Osteoblast (primary cell): ENCODE data around the gene POU2F1. TPM values are rescaled to one million over a fixed set of nuclear protein-coding genes. Genes with fewer than 3 reads are reported as not detected.
A peak's percentile ranks its signal among the peaks of the same experiment; 100 is the strongest.

Source experiments
- DNase-seq: peaks from one replicate; pipeline ENCODE4 v3.0.0; 2011; ENCODE audit warnings: low spot score, mixed read lengths; ENCODE audit not compliant: insufficient read length; ENCODE audit errors: missing footprints
- H2AFZ ChIP-seq: 2 replicates; pipeline ENCODE4 v1.6.0; 2011; ENCODE audit warnings: mild to moderate bottlenecking, low read length
- H3K27ac ChIP-seq: 2 replicates; pipeline ENCODE4 v1.5.1; 2011; ENCODE audit warnings: mild to moderate bottlenecking, low read depth, low read length, moderate library complexity
- H3K27me3 ChIP-seq: 2 replicates; pipeline ENCODE4 v1.6.0; 2012; ENCODE audit warnings: mild to moderate bottlenecking, control low read depth, inconsistent platforms, low read length, moderate library complexity; ENCODE audit not compliant: insufficient read depth
- H3K36me3 ChIP-seq: 2 replicates; pipeline ENCODE4 v1.5.1; 2011; ENCODE audit warnings: mild to moderate bottlenecking, low read length, control low read depth, moderate library complexity; ENCODE audit not compliant: insufficient read depth
- H3K4me1 ChIP-seq: 2 replicates; pipeline ENCODE4 v1.5.1; 2011; ENCODE audit warnings: mild to moderate bottlenecking, low read length, control low read depth, moderate library complexity; ENCODE audit not compliant: insufficient read depth
- H3K4me2 ChIP-seq: 2 replicates; pipeline ENCODE4 v1.6.0; 2011; ENCODE audit warnings: mild to moderate bottlenecking, low read length; ENCODE audit not compliant: insufficient read depth
- H3K4me3 ChIP-seq: fragments of 200-600 bp; sonication (generic); 3 replicates; pipeline ENCODE4 v1.5.1; 2012; ENCODE audit warnings: mild to moderate bottlenecking, low read length, inconsistent platforms; ENCODE audit not compliant: insufficient read depth
- H3K79me2 ChIP-seq: 2 replicates; pipeline ENCODE4 v1.6.0; 2012; ENCODE audit warnings: mild to moderate bottlenecking, low read length, control low read depth, inconsistent platforms; ENCODE audit not compliant: insufficient read depth
- H3K9me3 ChIP-seq: 2 replicates; pipeline ENCODE4 v1.5.1; 2011; ENCODE audit warnings: low read depth, low read length, control low read depth
- H4K20me1 ChIP-seq: 2 replicates; pipeline ENCODE4 v1.6.0; 2012; ENCODE audit warnings: mild to moderate bottlenecking, low read length, control low read depth; ENCODE audit not compliant: insufficient read depth
- total RNA-seq: library from RNA; depleted of rRNA; stranded (reverse); fragments of >200 nt; gene quantifications from 2 replicates; pipeline ENCODE4 v1.2.3, GENCODE V29; 2012
- TF ChIP-seq, protein P1 (sequence below): IDR thresholded peaks from 2 replicates; pipeline ENCODE4 v1.5.1; 2011; ENCODE audit warnings: mild to moderate bottlenecking, low read depth, low read length, moderate library complexity; ENCODE audit errors: extremely low read depth

Gene POU2F1
- total RNA-seq, 1 donor = 11.6 TPM

DNA sequence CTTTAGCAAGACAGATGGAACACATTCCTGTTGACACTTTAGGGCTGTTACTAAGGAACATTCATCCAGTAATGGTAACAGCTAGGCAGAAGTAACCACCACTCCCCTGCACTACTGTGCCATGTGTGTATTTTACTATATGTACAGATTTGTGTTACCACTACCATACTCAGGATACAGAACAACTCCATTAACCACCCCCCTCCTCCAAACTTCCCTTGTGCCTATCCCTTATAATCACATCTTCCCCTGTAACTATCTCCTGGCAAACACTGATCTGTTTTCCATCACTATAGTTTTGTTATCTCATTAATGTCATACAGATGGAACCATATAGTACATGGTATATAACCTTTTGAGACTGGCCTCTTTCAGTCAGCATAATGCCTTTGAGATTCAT, 3.9 kb upstream of the POU2F1 start:
- Histone ChIP-seq H3K4me2 (no peak overlapping the region), H3K4me3 (no peak overlapping the region), H2AFZ (no peak overlapping the region), H3K79me2 (peaks cover 2% of the 10 kb centered on the region), H3K4me1 (peaks cover 5% of the 10 kb centered on the region), H3K27me3 (no peaks in the 10 kb centered on the region), H3K27ac (no peak overlapping the region), H3K36me3 (no peaks in the 10 kb centered on the region), H3K9me3 (no peaks in the 10 kb centered on the region), H4K20me1 (no peaks in the 10 kb centered on the region)
- TF ChIP-seq, protein P1, sequence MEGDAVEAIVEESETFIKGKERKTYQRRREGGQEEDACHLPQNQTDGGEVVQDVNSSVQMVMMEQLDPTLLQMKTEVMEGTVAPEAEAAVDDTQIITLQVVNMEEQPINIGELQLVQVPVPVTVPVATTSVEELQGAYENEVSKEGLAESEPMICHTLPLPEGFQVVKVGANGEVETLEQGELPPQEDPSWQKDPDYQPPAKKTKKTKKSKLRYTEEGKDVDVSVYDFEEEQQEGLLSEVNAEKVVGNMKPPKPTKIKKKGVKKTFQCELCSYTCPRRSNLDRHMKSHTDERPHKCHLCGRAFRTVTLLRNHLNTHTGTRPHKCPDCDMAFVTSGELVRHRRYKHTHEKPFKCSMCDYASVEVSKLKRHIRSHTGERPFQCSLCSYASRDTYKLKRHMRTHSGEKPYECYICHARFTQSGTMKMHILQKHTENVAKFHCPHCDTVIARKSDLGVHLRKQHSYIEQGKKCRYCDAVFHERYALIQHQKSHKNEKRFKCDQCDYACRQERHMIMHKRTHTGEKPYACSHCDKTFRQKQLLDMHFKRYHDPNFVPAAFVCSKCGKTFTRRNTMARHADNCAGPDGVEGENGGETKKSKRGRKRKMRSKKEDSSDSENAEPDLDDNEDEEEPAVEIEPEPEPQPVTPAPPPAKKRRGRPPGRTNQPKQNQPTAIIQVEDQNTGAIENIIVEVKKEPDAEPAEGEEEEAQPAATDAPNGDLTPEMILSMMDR = no peak
- DNase-seq = no peak

GRCh38 chr1:167219194-167219593, 1.5 kb upstream of the POU2F1 start:
- no peaks in the 10 kb centered on the region for H4K20me1 ChIP-seq
- H3K4me3 ChIP-seq = peak overlapping the region; percentile 88
- no peaks in the 10 kb centered on the region for H3K9me3 ChIP-seq
- H3K4me2 ChIP-seq = peak overlapping the region; percentile 99
- H3K27ac ChIP-seq = no peak overlapping the region
- TF ChIP-seq, protein P1 = no peak
- peaks cover 24% of the 10 kb centered on the region for H3K79me2 ChIP-seq
- H2AFZ ChIP-seq = no peak overlapping the region
- H3K4me1 ChIP-seq = peaks cover 13% of the 10 kb centered on the region
- H3K27me3 ChIP-seq = no peaks in the 10 kb centered on the region
- DNase-seq = no peak
- no peaks in the 10 kb centered on the region for H3K36me3 ChIP-seq

- TF ChIP-seq, protein P1 = no peak
- peak; percentile 66 for DNase-seq
Measured at GRCh38 chr1:167219646-167220536, 795 bp upstream of the POU2F1 start.

DNA sequence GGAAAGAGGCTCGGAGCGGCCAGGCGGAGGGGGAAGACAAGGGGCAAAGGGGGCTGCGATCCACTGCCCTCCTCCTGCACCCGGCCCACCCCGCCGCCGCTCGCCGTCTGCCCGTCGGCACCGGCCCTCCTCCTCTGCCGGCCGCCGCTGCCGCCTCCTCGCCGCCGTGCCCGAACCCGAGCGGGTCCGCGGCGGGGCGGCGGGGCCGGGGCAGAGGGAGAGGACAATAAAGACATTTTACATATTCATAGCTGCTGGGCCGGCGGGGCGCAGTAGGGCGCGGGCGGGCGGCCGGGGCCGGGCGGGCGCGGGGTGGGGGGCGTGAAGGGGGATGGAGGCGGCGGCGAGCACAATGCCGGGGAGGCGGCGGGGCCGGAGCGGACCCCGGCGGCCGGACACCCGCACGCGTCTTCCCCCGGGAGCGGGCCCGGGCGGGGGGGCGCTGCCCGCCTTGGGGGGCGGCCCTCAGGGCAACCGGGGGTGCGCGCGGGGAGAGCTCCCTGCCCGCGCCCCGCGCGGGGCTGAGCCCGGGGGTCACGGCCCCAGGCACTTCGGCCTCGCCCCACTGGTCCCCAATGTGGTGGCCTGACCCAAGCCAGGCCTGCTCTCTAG, 546 bp downstream of the POU2F1 start:
- Histone ChIP-seq H4K20me1 (no peaks in the 10 kb centered on the region), H3K36me3 (no peaks in the 10 kb centered on the region), H3K79me2 (peaks cover 43% of the 10 kb centered on the region), H3K27ac (peak overlapping the region; percentile 54), H3K4me2 (peak overlapping the region; percentile 94), H3K27me3 (no peaks in the 10 kb centered on the region), H2AFZ (peak overlapping the region; percentile 78), H3K4me1 (peaks cover 13% of the 10 kb centered on the region), H3K9me3 (no peaks in the 10 kb centered on the region), H3K4me3 (peak overlapping the region; percentile 79)
- peak; percentile 74 for DNase-seq
- TF ChIP-seq, protein P1 = no peak

More at GRCh38 chr1:167219646-167220536, 795 bp upstream of the POU2F1 start:
- Histone ChIP-seq H3K36me3 (no peaks in the 10 kb centered on the region), H4K20me1 (no peaks in the 10 kb centered on the region), H3K4me1 (peaks cover 13% of the 10 kb centered on the region), H3K9me3 (no peaks in the 10 kb centered on the region), H3K27me3 (no peaks in the 10 kb centered on the region), H3K79me2 (peaks cover 30% of the 10 kb centered on the region), H3K4me2 (peak overlapping the region; percentile 99), H3K4me3 (peak overlapping the region; percentile 88), H2AFZ (peak overlapping the region; percentile 100), H3K27ac (peak overlapping the region; percentile 35)
